GM21360 (cell line): ENCODE data around the gene COL5A3.
"Not testable (repeated sequence)": the region's sequence is repeated elsewhere in the genome, so short reads cannot be mapped to it uniquely, and the experiment has no call there.

Source experiments
- ATAC-seq: cut with Tn5 transposase; IDR thresholded peaks from one replicate; pipeline ENCODE4 v1.9.1; 2021; ENCODE audit warnings: mild to moderate bottlenecking, moderate library complexity; ENCODE audit not compliant: unreplicated experiment

The COL5A3 gene

DNA sequence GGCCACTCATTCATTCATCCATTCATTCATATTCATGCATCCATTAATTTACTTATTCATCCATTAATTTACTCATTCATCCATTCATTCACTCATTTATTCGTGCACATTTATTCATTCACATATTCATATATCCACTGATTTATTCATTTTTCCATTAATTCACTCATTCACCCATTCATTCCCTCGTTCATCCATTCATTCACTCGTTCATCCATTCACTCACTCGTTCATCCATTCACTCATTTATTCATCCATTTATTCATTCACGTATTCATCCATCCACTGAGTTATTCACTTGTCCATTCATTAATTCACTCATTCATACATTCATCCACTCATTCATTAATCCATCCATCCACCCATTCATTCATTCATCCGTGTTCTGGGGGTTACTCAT, 38.2 kb downstream of the COL5A3 start:
- no peak for ATAC-seq

DNA sequence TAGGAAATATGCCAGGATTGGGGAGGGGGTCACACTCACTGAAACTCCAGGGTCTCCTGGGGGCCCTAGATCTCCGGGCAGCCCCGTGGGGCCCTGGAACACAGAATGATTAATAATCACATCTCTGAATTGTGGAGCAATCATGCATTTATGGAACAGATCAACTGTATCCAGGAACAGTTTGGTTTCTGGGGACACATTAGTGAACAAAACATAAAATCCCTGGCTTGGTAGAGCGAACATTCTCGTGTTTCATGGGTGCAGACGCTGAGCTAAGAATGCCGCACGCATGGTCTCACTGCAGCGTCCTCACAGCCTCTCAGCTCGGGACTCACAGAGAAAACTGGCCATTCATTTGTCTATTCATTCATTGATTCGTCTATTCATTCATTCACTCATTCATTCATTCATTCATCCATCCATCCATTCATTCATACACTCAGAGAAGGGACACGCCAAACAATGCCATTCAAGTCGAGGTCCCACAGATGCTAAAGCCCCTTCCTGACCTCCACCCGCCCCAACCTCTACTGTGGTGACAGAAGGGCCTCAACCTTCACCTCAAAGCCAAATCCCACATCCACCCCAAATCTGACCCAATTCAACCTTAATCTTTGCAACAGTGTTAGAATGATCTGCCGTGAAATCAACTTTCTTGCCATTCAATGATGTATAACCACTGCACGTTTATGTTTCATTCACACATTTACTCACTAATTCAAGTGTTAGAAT, 39.0 kb downstream of the COL5A3 start:
- ATAC-seq = no peak

DNA sequence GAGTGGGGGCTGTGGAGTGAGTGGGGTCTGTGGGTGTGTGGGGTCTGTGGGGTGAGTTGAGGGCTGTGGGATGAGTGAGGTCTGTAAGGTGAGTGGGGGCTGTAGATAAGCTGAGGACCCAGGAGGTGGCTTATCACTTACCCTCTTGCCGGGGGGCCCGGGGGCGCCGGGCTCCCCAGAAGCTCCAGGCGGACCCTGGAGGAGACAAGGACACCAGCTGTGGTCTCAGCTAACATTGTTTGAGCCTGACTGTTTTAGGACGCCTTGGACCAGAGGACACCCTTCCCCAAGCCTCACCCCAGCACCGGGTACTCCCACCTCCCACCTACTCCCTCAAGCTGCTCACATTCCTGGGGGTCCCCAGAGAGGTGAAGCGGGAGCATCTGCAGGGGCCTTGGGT, 39.8 kb downstream of the COL5A3 start:
- ATAC-seq = no peak

- no peak for ATAC-seq
Measured at GRCh38 chr19:9969688-9969975, 40.7 kb downstream of the COL5A3 start.

DNA sequence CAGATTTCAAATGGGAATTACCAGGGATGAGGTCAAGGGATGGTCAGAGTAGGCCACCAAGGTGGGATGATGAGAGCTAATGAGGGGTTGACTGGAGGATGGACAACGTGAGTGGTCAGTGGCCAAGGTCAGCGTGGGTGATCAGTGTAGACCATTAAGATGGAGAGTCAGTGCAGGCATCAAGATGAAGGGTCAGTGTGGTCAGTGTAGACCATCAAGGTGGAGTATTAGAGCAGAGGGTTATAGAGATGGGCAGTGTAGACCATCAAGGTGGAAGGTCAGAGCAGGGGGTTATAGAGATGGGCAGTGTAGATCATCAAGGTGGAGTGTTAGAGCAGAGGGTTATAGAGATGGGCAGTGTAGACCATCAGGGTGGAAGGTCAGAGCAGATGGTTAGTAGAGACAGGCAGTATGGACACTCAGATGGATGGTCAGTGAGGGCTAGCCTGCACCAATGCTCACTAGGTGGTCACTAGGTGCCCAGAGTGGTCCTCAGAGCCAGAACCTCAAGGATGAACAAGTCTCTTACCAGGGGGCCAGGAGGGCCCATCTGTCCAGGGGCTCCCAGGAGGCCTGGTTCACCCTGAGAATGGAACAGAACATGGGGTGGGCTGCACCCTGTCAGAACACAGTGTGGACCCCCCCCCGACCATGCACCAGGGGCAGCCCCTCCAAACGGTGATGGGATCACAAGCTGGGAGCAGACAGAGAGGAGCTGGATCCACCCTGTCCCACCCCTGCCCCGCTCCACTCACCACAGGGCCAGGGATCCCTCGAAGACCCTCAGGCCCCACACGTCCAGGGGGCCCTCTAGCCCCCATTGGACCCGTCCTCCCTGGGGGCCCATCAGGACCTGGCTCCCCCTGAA, 41.2 kb downstream of the COL5A3 start:
- no peak for ATAC-seq

DNA sequence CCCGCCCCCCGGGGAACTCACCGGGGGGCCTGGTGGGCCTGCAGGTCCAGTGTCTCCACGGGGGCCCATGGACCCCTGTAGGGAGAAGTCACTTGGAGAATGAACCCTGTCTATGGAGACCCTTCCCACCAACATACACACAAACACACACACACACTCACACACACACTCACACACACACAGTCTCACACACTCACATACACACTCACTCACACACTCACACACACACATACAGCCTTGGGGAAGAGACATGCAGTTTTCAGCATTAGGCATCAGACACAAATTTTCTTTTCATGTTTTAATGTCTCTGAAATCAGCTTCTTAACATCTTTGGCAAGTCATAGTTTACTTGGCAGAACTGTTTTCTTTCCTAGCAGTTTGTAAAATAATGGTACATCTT, 43.0 kb downstream of the COL5A3 start:
- ATAC-seq = no peak

GRCh38 chr19:9966448-9966847, 43.9 kb downstream of the COL5A3 start:
- ATAC-seq = no peak

GRCh38 chr19:9966024-9966423, 44.3 kb downstream of the COL5A3 start:
- ATAC-seq = no peak

- ATAC-seq = no peak
Measured at GRCh38 chr19:9962623-9963290, 47.5 kb downstream of the COL5A3 start.

- ATAC-seq = no peak
Measured at GRCh38 chr19:9961103-9961502, 49.2 kb downstream of the COL5A3 start.

DNA sequence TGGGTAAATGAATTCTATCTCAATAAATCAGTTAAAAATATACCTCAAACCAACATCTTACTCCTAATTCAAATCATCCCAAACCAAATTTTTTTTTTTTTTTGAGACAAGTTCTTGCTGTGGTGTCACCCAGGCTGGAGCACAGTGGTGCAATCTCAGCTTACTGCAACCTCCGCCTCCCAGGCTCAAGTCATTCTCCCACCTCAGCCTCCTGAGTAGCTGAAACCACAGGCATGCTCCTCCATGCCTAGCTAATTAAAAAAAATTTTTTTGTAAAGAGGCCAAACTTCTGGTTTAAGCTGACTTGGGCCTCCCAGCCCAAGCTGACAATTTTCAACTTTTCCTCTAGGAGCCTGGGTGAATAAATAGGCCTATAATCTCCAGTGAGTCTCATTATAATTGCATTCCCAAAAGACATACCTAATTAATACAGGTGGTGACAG, 51.9 kb downstream of the COL5A3 start:
- ATAC-seq = no peak

DNA sequence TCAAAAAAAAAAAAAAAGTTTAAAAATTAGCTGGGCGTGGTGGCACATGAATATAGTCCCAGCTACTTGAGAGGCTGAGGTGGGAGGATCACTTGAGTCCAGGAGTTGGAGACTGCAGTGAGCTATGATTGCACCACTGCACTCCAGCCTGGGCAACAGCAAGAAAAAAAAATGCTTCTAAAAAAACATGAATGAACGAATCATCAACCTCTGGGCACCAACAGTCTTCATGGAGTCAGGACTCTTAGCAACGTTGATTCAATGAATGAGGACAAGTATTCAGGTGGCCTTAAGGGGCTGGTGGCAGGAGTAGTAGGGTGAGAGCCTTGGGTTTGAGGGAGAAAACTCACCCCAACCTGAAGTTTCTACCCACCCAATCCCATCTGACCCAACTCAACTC, 53.3 kb downstream of the COL5A3 start:
- ATAC-seq = no peak

DNA sequence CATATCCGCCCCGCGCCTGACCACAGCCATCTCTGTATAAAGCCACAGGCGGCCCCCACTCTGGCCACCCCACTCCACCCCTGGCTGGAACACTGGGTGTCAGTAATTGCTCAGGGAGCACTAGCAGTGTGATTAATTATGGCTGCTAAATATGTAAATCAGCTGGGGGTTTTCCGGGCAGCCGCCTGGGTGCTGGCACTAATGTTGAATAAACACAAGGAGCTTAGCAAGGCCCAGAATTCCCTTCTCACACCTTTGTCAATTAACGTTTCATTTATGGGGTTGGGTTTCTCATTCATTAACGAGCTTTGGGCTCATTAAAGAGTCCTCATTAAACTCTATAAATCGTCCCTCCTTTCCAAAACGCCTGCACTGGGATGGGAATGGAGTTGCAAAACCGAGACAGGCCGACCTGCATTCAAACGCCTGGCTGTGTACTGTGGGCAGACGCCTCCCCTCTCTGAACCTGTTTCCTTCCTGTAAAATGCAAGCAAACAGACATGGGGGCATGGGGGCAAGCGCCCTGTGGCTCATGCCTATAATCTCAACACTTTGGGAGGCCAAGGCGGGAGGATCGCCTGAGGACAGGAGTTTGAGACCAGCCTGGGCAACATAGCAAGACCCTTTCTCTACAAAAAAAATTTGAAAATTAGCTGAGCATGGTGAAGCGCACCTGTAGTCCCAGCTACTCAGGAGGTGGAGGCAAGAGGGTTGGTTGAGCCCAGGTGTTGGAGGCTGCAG, 56.3 kb downstream of the COL5A3 start:
- ATAC-seq = no peak

DNA sequence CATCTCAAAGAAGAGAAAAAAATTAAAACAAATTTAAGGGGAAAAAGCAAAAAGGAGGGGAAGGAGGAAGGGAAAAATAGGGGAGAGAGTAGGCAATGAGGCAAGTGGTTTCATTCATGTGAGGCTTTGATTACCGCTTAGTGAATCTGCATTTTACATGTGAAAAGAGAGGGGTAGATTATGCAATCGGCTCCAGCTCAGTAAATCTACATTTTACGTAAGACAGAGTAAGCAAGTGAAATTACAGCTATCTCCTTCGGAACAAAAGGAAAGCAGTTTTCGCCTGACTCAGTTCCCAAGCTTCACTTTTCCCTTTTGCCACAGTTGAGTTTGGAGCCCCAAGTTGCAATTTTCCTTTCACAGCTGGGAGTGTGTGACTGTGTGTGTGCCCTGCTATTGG, 58.0 kb downstream of the COL5A3 start:
- no peak for ATAC-seq

- no peak for ATAC-seq
Measured at GRCh38 chr19:9947441-9947840, 62.9 kb downstream of the COL5A3 start.

GRCh38 chr19:9946528-9947125, 63.7 kb downstream of the COL5A3 start:
- ATAC-seq = not testable (repeated sequence)

GRCh38 chr19:9945319-9945966, 64.9 kb downstream of the COL5A3 start:
- no peak for ATAC-seq

DNA sequence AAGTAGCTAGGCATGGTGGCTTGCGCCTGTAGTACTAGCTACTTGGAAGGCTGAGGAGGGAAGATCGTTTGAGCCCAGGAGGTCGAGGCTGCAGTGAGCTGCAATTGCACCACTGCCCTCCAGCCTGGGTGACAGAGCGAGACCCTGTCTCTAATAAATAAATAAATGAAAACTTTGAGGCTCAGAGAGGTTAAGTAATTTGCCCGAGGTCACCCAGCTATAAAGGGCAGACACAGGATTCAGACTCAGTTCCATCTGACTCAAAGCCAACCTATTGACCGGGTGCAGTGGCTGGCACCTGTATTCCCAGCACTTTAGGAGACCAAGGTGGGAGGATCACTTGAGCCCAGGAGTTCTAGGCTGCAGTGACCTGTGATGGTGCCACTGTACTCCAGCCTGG, 66.6 kb downstream of the COL5A3 start:
- ATAC-seq = no peak

- no peak for ATAC-seq
Measured at GRCh38 chr19:9941671-9942070, 68.6 kb downstream of the COL5A3 start.

DNA sequence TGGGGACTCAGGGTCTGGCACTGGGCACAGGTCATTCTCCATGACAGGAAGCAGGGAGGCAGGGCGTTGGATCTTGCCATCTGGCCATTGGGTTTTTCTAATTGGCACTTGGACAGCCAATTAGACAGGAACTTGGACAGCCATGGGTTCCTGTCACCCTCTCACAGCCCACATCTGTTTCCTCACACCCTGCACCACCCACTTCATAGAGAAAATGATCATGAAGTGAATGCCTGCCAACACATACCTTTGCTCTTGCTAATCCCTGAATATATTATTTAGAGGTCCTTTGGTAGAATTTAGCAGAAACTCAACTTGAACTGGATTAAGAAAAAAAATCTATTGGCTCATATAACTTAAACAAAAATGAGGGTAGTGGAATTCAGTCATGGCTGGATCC, 69.1 kb downstream of the COL5A3 start:
- no peak for ATAC-seq
